ENCODE measurements around the gene GRAMD4.

The GRAMD4 gene

DNA sequence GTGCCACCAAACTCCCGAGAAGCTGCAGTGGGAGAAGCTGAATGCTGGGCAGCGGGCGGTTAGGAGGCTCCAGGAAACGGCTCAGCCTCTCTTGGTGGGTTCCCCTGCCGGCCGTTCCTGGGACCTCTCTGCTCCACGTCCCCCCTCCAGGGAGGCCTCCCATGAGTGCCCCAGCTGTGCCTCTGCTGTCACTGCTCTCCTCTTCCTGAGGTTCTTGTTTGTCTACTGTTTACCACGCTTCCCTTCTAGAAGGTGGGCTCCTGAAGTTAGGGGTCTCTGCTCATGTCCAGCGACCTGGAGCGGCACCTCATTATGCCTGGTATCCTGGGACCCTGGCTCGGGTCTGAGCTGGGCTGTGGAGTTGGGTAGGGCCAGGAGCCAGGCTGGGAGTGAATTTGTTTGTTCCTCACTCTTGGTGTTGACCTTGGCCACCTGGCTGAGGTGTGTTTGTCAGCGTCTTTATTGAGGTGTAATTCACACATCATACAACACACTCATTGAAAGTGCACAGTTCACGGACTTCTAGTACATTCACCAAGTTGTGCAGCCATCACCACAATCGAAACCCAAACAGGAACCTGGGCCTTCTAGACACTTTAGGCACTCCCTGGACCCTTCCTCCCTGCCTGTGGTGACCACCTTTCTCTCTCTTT lies 37.8 kb upstream of the GRAMD4 start:
- no peak for DNase-seq (ENCODE audit: low read depth)

DNA sequence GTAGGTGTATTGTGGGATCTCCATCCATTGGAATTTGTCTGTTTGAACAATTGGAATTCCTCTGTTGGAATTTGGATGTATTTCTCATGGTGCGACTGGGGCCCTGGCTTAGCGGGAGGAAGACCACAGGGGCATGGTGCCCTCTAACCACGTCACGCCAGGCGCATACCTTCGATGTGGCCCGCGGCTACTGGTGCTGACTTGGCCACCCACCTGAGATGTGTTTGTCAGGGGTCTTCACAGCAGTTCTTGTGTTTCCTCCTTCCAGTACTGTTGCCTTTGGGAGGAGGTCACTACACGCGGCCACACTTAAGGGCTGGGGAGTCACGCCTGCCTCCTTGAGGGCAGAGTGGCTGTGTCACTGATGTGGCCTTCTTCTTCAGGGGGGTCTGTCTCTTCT lies 36.6 kb upstream of the GRAMD4 start:
- no peak for DNase-seq (ENCODE audit: low read depth)

DNA sequence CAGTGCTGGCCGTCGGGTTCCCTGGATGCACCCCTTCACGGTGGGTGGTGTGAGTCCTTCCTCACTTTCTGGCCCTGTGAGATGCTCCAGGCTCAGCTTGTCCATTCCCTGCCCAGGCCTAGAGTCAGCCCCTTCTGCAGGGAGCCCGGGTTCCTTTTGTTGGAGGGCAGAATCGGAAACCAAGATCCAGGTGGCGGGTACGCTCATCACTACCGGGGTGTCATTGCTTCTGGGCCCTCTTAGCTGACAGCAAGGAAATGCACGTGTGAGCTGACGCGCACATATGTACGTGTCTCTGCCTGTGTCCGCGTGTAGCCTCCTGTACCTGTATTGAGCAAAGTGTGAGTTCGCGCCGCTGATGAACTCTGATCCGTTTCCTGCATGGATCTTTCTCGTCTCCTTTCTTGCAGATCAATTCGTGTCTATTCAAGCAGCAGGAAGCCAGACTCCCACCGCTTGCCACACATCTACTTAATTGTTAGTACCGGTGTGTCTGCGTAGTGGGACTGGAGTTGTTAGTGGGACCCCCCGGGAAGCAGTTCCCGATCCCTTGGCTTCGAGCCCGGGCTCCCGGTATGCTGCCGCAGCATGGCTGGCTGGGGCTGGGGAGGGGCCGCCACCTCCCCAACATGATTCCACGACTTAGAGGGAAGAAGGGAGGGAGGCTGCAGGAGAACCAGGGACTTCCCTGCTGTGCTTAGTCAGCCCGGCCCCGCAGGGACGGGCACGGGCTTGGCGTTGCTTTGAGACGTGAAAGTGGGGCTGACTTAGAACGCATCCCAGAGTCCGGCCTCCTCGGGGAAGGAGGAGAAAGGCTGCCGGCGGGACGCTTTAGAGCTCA lies 35.9 kb upstream of the GRAMD4 start:
- DNase-seq (ENCODE audit: low read depth): no peak

DNA sequence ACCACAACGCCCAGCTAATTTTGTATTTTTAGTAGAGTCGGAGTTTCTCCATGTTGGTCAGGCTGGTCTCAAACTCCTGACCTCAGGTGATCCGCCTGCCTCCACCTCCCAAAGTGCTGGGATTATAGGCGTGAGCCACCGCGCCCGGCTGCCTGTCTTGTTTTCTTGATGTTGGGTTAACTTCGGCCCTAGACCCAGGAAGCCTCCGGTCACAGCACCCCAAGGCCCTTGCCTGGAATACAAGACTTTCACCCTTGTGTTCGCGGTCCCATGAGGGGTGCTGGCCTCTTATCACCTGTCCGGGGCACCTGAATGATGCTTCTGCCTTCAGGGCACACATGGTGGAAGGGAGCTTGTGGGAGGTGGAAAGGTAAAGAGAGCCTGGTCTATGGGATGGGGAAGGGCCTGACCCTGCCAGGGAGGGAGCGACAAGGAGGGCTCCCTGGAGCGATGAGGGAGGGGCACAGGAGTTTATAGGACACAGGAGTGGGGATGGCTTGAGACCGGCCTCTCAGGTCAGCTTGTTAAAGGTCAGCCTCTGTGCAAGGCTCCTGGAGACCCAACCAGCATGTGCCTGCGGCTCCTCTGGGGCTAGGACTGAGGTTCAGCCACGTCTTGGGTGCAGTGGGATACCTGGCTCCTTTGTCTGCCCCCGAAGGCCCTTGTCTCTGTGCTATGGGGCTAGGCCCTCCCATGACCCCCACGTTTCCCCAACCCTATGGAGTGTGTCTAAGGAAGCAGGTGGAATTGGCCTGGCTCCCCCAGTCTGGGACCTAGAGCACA lies 34.7 kb upstream of the GRAMD4 start:
- no peak for DNase-seq (ENCODE audit: low read depth)

DNA sequence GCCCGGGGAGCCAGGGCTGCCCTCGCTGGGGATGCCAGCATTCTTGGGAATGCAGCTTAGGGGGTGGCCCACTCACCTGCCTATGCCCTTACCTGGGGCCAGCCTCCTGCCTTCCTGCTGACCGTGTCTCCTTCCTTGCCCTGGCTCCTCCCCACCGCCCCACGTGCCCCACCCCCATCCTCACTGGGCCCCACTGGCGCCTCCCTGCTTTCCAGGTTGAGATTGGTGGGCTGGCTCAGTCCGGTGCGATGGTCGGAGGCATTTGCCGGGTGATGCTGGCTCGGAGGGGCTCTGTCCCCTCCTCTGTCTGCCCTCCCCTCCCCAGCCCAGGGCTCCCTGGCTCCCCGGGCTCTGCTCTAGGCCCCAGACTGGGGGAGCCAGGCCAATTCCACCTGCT lies 34.1 kb upstream of the GRAMD4 start:
- no peak for DNase-seq (ENCODE audit: low read depth)

DNA sequence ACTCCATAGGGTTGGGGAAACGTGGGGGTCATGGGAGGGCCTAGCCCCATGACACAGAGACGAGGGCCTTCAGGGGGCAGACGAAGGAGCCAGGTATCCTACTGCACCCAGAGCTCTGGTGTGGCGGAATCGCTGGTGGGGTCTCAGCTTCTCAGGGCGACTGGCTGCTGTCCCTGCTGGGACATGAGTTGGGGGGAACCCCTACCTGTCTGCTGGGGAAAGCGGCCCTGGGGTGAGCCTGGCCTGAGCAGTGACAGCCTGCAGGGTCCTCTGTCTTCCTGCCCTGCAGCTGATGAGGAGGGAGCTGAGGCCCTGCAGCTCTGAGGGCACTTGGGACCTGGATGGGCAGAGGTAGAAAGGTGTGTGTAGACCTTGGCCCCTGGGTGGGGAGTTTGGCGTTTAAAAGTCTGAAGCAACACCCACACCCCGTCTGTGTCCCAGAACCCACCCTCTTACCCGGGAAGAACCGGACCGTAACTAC lies 33.6 kb upstream of the GRAMD4 start:
- DNase-seq (ENCODE audit: low read depth): no peak

DNA sequence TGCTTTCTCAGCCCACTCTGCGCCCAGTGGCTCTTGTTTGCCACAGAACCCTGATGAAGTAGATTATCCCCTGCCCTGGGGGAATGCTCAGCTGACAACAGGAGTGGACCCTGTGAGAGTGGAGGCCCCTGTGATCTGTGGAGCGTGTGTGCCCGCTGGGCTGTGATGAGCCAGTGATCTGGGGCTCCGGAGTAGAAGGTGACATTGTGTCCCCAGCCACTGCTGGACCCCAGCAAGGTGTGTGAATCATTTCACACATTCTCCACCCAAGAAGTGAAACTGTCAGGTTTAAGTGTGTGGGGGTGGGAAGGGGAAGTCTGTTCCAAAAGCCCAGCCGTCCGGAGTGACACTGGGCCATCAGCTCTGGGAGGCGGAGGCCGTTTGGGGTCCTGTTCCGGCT lies 33.1 kb upstream of the GRAMD4 start:
- no peak for DNase-seq (ENCODE audit: low read depth)

DNA sequence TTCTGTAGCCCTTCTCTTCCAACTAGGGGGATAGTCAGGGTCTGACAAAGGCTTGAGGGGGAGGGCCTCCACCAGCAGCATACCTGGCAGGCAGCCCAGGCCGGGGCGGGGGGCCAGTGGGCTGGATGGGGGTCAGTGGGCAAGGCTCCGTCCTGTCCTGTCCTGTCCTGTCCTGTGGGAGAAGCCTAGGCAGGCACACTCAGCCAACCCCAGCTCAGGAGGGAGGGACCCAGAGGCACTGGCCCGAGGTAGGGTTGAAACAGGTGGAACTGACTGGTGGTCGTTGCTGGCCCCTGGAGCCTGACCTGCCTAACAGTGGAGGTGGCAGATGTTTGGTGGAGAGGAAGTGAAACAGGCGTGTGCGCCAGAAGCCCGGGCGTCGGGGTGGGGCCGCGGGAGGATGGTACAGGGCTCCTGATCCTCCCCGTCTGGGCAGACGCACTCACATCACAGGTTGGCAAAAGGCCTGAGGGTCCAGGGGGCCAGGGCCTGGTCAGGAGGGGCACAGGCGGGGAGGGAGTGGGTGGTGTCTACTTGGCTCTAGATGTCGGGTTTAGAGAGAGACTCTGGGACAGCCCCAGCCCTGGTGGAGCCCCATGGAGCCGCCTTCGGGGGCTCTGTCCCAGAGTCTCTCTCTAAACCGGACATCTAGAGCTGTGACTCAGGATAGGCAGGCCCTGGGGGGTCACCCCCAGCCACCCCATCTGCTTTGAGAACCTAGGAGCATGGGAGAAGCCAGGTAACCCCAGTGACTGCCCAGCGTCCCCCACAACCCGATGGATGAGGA lies 32.5 kb upstream of the GRAMD4 start:
- DNase-seq (ENCODE audit: low read depth): no peak

DNA sequence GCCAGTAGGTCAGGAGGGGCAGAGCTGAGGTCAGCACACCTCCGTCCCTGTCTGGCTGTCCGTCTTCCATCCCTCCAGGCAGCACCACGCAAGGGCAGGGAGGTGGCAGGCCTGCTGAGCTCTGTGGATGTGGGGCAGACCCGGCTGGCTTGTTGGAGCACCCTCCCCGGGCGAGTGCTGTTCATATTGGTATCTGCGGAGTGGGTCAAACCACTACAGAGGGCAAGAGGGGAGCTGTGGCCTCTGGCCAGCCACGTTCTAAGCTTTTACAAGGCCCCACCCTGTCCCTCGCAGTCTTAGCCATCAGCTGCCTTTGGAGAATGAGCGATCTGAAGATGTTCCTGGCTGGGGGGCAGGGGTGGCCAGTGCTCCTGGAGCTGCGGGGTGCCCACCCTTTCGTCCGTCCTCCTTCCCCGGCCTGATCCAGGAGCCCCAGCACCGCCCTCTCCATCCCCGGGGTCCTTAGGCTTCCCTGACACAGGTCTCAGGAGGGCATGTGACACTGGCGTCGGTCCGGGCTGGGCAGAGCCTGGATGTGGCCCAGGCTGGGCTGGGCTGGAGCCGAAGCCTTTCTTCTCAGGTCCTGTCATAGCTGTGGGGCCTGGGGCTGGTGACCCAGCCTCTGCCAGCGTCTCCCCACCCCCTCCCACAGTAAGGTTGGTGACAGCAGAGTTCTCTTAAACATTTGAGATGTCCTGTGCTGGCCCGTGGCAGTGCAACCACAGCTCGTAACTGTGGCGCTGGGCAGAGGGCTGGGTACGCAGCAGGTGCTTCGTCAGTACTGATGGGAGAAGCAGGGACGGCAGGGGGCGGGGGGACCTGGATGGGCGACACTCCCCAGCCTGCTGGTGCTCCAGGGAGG lies 31.7 kb upstream of the GRAMD4 start:
- no peak for DNase-seq (ENCODE audit: low read depth)

DNA sequence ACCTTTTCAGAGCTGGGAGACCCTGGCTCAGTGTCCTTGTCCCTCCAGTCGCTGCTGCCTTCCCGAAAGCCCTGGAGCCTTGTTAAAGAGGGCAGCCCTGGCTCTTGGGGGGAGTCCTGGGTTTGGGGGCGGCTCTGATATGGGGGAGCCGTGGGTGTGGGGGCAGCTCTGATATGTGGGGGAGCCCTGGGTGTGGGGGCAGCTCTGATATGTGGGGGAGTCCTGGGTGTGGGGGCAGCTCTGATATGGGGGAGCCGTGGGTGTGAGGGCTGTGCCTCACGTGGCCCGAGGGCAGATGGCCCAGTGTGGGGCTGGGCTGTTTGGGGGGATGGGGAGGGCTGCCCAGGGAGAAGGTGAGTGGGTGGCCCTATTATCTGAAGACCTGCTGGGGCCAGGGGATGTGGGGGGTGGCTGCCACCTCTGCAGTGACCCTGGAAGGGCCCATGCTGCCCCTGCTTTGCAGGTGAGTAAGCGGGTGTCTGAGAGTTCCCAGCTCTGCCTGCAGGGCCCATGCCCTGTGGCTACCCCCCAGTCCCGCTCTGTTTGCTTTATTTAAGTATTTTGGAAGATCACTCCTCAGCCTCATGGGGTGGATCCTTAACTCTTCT lies 30.9 kb upstream of the GRAMD4 start:
- DNase-seq (ENCODE audit: low read depth): no peak

DNA sequence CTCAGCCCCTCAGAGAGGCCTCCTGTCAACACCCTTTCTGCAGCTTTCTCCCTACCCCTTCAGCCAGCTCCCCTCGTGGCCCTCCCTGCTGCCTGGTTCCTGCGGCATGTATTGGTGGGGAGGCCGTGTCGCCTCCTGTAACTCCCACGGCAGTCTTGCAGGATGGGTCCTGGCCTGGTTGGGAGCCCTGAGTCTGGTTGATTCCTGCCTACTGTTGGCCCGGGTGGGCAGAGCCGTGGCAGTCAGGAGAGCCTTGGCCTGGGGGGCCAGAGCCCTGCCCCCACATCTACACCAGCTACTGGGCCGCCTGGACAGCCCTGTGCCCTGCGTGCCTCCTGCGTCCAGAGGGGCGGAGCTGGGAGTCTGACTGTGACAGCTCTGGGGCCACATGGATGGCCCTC lies 30.3 kb upstream of the GRAMD4 start:
- no peak for DNase-seq (ENCODE audit: low read depth)

DNA sequence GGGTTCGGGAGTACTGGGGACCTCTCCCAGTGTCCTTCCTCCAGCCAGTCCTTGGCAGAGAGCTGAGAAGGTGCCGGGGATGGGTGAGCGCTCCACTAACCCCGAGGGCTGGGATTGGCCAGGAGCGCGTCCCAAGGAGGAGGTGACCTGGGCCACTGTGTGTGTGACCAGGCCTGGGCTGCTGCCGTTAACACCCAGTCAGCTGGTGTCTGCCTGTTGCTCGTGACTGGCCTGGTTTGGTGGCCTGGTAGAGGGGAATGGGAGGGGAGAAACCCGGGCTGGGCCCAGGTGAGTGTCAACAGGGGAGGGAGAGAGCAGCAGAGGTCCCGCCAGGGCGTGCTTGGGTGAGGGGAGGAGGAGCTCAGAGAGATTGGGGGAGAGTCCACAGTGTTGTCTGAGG lies 29.9 kb upstream of the GRAMD4 start:
- DNase-seq (ENCODE audit: low read depth): no peak

DNA sequence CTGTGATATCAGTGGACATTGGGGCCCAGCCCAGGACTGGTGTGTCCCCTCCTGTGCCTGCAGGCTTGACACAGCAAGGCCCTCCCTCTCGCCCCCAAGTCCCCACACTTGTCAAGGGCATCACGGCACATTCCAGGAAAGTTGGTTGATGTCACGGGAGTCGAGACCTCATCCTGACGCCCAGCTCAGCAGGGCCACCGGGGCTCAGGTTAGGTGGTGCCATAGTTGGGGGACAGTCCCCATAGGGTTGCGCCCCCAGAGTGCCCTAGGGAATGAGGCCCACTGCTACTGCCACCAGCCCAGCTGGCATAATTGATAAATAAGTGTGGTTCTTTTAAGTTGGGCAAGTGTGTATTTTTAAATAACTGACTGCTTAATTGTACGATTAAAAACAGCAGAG lies 28.3 kb upstream of the GRAMD4 start:
- DNase-seq (ENCODE audit: low read depth): no peak

DNA sequence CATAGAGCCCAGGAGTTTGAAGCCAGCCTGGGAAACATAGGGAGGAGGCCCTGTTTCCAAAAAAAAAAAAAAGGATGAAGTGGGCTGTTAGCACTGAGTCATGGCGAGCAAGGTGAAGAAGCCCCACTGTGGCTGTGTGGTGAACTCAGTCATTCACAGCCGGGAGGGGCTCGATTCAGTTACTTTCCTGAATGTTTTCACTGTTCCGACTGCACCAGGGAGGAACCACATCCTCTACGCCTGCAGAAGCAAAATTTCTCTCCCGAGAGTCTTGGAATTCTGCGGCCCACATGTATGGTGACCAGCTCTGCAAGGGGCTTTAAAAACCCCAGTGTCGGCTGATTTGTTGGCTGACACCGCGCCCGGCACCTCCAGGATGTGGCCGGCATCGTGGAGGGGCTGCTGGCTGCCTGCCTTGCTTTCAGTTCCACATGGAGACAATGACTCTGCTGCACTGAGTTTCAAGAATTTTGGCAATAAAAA lies 27.8 kb upstream of the GRAMD4 start:
- no peak for DNase-seq (ENCODE audit: low read depth)

DNA sequence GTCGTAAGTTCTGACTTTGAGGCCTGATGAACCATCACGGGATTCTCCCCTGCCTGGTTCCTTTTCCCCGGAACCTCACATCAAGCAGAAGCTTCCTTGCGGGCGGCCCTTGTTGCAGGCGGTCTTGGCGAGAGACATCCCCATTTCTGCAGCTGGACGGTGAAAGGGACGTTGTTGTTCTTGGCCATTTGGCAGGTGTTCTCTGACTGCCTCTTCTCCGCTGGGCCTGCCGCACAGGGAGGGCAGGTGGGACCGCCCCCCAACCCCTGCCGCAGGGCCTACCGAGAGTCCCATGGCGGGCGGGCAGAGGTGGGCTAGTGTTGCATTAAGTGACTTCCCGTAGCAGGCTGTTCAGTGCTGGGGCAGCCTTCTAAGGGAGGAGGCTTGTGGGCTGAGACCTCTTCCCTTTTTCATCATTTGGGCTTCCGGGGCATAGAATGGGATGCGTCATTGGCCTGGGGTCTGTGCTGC lies 26.9 kb upstream of the GRAMD4 start:
- DNase-seq (ENCODE audit: low read depth): no peak

DNA sequence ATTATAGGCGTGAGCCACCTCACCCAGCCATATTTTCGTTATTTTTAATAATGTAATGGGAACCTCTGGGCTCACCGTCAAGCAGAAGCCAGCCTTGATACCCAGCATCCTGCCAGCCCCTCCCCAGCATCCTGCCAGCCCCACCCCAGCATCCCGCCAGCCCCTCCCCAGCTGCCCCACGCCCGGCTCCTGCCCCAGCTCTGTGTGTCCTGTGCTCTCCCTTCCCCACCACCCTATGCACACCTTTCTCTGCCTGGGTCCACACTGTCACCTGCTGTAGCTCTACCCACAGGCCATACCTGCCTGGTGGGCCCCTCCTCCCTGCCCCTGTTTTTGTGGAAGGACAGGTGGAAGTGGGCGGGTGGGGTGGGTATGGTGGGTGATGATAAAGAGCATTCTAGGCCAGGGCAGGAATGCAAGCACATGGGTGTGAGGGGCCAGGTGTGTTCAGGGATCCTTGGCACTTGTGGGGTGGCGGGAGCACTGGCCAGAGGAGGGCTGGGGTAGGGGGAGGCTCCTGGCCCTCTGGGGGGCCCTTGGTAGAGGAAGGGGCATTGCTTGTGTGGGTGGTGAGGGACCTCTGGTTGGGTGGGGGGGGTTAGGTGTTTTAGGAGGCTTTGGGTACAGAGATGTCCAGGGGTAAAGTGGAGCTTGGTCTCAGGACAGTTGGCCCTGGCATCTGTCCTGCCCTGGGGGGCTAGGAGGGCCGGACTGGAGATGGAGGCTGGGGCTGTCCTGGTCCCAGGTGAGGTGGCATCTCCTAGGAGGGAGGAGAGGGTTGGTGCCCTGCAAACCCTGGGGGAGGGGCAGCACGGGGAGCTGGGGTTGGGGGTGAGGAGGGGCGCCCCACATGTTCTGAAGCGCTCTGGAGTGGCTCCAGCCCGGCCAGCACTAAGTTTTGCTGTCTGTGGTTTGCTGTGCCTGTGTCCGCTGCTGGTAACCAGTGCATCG lies 25.9 kb upstream of the GRAMD4 start:
- DNase-seq (ENCODE audit: low read depth): no peak

DNA sequence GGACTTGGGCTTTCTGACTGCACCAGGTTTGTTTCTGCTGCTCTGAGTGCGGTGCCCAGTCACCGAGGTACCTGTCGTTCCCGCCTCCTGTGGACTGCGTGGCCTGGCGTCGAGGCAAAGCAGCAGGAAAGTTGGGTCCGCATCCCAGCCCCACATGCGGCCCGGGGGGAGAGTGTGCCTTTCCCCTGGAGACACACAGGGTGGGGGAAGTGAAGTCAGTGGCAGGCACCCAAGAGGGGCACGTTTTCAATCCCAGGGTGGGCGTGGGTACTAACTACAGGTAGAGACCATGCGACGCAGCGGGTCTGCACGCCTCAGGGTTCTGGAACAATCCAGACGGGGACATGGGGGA lies 25.3 kb upstream of the GRAMD4 start:
- DNase-seq (ENCODE audit: low read depth): no peak

DNA sequence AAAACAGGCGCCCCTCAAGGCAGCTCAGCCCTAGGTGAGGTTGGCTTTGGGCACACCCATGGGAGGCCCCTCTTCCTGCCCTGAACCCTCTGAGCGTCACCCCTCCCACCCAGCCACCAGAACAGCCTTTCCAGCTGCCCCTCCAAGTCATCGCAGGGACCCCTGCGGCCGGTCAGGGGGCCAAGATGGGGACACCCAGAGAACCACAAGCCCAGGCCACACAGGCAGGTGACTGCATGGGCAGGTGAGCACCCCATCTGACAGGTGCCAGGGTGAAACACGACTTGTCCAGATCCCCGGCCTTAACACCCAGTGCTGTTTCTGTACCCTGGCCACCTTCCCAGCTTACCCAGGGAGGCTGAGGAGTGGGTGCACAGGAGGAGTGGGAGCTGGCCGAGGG lies 24.6 kb upstream of the GRAMD4 start:
- no peak for DNase-seq (ENCODE audit: low read depth)

DNA sequence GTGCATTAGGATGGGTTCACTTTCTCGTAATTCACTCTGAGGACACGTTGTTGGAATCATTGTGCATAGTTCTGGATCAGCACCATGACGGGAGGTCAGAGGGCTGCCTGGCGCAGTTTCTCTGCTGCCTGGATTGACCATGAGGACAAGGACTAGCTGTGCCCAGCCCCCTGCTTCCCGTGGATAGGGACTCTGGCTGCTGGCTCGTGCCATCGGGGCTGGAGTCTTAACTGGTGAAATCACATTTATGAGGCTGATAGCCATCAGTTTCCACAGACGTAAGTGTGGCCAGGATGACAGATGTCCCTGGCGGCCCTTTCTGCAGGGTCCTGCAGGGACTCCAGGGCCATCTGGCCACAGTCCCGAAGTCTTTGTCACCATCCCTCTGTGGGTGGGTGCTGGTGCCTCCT lies 24.1 kb upstream of the GRAMD4 start:
- DNase-seq (ENCODE audit: low read depth): no peak
